PC-3 (cell line): ENCODE results near the gene CPNE7. TPM values are rescaled to one million over a fixed set of nuclear protein-coding genes. Genes with fewer than 3 reads are reported as not detected.

Source experiments
- ATAC-seq: fragments of 200-7000 bp; cut with Tn5 transposase; 2 replicates; pipeline ENCODE4 v1.9.1; 2020; ENCODE audit warnings: mild to moderate bottlenecking, moderate library complexity
- BruUV-seq: library from RNA; stranded (reverse); fragments of 400-500 nt; replicated peaks from 2 replicates; lab custom pipeline; 2021; lab: Mats Ljungman, UMichigan
- CTCF ChIA-PET: fragments of 300-600 bp; sonication (Branson Sonifier 250); formaldehyde crosslinking; loops from one replicate; lab custom pipeline; 2022; ENCODE audit warnings: antibody characterized with exemption; lab: Charles Lee
- POLR2A ChIA-PET: fragments of 300-600 bp; sonication (Branson Sonifier 250); formaldehyde crosslinking; loops from one replicate; lab custom pipeline; 2022; ENCODE audit warnings: antibody characterized with exemption; ENCODE audit not compliant: unreplicated experiment; lab: Charles Lee
- DNase-seq: peaks from one replicate; pipeline ENCODE4 v3.0.0-alpha.2; 2015
- H2AFZ ChIP-seq: fragments of 300-600 bp; sonication (generic); 2 replicates; pipeline ENCODE4 v1.6.0; 2016; ENCODE audit warnings: antibody characterized with exemption, low read length
- H3F3A ChIP-seq: fragments of 300-600 bp; sonication (generic); one replicate; pipeline ENCODE4 v1.6.0; 2017; ENCODE audit warnings: antibody characterized with exemption, low read length, control low read depth, mild to moderate bottlenecking; ENCODE audit not compliant: unreplicated experiment
- H3K27ac ChIP-seq: fragments of 300-600 bp; sonication (generic); 2 replicates; pipeline ENCODE4 v1.5.1; 2016; ENCODE audit warnings: mild to moderate bottlenecking, low read length
- H3K27me3 ChIP-seq: fragments of 300-600 bp; sonication (generic); 2 replicates; pipeline ENCODE4 v1.6.1; 2016; ENCODE audit warnings: low read length, mixed read lengths
- H3K36me3 ChIP-seq: fragments of 300-600 bp; sonication (generic); 2 replicates; pipeline ENCODE4 v1.6.1; 2016; ENCODE audit warnings: low read depth, mixed run types, low read length, mixed read lengths
- H3K4me1 ChIP-seq: fragments of 300-600 bp; sonication (generic); 2 replicates; pipeline ENCODE4 v1.5.1; 2016; ENCODE audit warnings: low read length; ENCODE audit not compliant: insufficient read depth
- H3K4me2 ChIP-seq: fragments of 300-600 bp; sonication (generic); 2 replicates; pipeline ENCODE4 v1.6.0; 2016; ENCODE audit warnings: low read length
- H3K4me3 ChIP-seq: fragments of 300-600 bp; sonication (generic); 2 replicates; pipeline ENCODE4 v1.5.1; 2016; ENCODE audit warnings: mild to moderate bottlenecking, low read length, mixed read lengths
- H3K79me2 ChIP-seq: fragments of 300-600 bp; sonication (generic); 2 replicates; pipeline ENCODE4 v1.6.1; 2017; ENCODE audit warnings: low read length, mixed read lengths
- H3K9ac ChIP-seq: fragments of 300-600 bp; sonication (generic); 2 replicates; pipeline ENCODE4 v1.6.0; 2016; ENCODE audit warnings: mild to moderate bottlenecking, low read length
- H3K9me2 ChIP-seq: fragments of 300-600 bp; sonication (generic); replicated peaks from 2 replicates; pipeline ENCODE4 v1.6.1; 2016; ENCODE audit warnings: mixed run types, low read length, mixed read lengths
- H3K9me3 ChIP-seq: fragments of 300-600 bp; sonication (generic); 2 replicates; pipeline ENCODE4 v1.6.1; 2016; ENCODE audit warnings: low read length, mixed read lengths
- H4K20me1 ChIP-seq: fragments of 300-600 bp; sonication (generic); 2 replicates; pipeline ENCODE4 v1.6.1; 2016; ENCODE audit warnings: low read length, mixed read lengths
- CTCF ChIP-seq: fragments of 300-600 bp; sonication (generic); conservative IDR thresholded peaks from 2 replicates; pipeline ENCODE4 v1.5.1; 2017; ENCODE audit warnings: antibody characterized with exemption, low read depth, mild to moderate bottlenecking, low read length
- EZH2 ChIP-seq: fragments of 300-600 bp; sonication (generic); IDR thresholded peaks from one replicate; pipeline ENCODE4 v1.6.1; 2017; ENCODE audit warnings: antibody characterized with exemption, mild to moderate bottlenecking, low read length; ENCODE audit not compliant: unreplicated experiment
- EZH2phosphoT487 ChIP-seq: fragments of 300-600 bp; sonication (generic); IDR thresholded peaks from 2 replicates; pipeline ENCODE4 v1.6.1; 2018; ENCODE audit warnings: mild to moderate bottlenecking, antibody characterized with exemption, low read length, borderline replicate concordance
- intact Hi-C: fragments of 100-400 bp; cut with micrococcal nuclease; formaldehyde crosslinking; loops from 2 replicates; pipeline ENCODE4 v1.9.0; 2023
- total RNA-seq: library from RNA; depleted of rRNA; stranded (reverse); fragments of >200 nt; gene quantifications from 2 replicates; pipeline ENCODE4 v1.2.3, GENCODE V29; 2014

The CPNE7 gene
- total RNA-seq, 1 experiment from 2014 or later, result 29.7 TPM

- Histone ChIP-seq H3K9me3 (no peaks in the 10 kb centered on the region), H3K4me3 (no peak overlapping the region), H3K4me2 (no peak overlapping the region), H3K79me2 (no peaks in the 10 kb centered on the region), H2AFZ (no peak overlapping the region), H3K4me1 (no peaks in the 10 kb centered on the region), H3K36me3 (peaks cover 20% of the 10 kb centered on the region), H3K27ac (no peak overlapping the region), H3K9ac (no peak overlapping the region), H3K9me2 (no peaks in the 10 kb centered on the region), H4K20me1 (no peaks in the 10 kb centered on the region), H3K27me3 (no peaks in the 10 kb centered on the region), H3F3A (no peaks in the 10 kb centered on the region)
- no TSS peak for BruUV-seq
- intact Hi-C loops, result no loop called here
- ATAC-seq (no peak), DNase-seq (no peak)
- TF ChIP-seq CTCF, result no peak
- no peak for TF ChIP-seq EZH2
- TF ChIP-seq EZH2phosphoT487, result no peak
- CTCF ChIA-PET, result no interaction called here
- POLR2A ChIA-PET, result no interaction called here
These were observed 44.9 kb upstream of the CPNE7 start for GRCh38 chr16:89530401-89531381.

GRCh38 chr16:89531821-89532526, 43.6 kb upstream of the CPNE7 start:
- Histone ChIP-seq H3K4me3 (no peak overlapping the region), H3K27me3 (no peaks in the 10 kb centered on the region), H3K4me1 (no peaks in the 10 kb centered on the region), H2AFZ (no peak overlapping the region), H3K79me2 (no peaks in the 10 kb centered on the region), H3K4me2 (no peak overlapping the region), H4K20me1 (no peaks in the 10 kb centered on the region), H3F3A (no peaks in the 10 kb centered on the region), H3K36me3 (peaks cover 13% of the 10 kb centered on the region), H3K9me2 (no peaks in the 10 kb centered on the region), H3K9me3 (no peaks in the 10 kb centered on the region), H3K27ac (no peak overlapping the region), H3K9ac (no peak overlapping the region)
- ATAC-seq, result no peak
- no peak for DNase-seq
- ChIA-PET CTCF (no interaction called here), POLR2A (no interaction called here)
- intact Hi-C loops, result no loop called here
- BruUV-seq, result no TSS peak
- TF ChIP-seq CTCF (no peak), EZH2 (no peak), EZH2phosphoT487 (no peak)
